ENCODE data around the gene ANKRD17.
"Not testable (repeated sequence)": the region's sequence is repeated elsewhere in the genome, so short reads cannot be mapped to it uniquely, and the experiment has no call there.

Gene ANKRD17

GRCh38 chr4:73248821-73249220 is 9.8 kb downstream of the ANKRD17 start:
- DNase-seq (ENCODE audit: low spot score): no peak

- no peak for DNase-seq (ENCODE audit: low spot score)
These were observed 10.2 kb downstream of the ANKRD17 start for GRCh38 chr4:73248416-73248815.

- DNase-seq (ENCODE audit: low spot score): no peak
These were observed 11.5 kb downstream of the ANKRD17 start for GRCh38 chr4:73247100-73247499.

- no peak for DNase-seq (ENCODE audit: low spot score)
These were observed 12.6 kb downstream of the ANKRD17 start for GRCh38 chr4:73245955-73246354.

GRCh38 chr4:73244945-73245601 is 13.5 kb downstream of the ANKRD17 start:
- no peak for DNase-seq (ENCODE audit: low spot score)

GRCh38 chr4:73237044-73237443 is 21.6 kb downstream of the ANKRD17 start:
- no peak for DNase-seq (ENCODE audit: low spot score)

GRCh38 chr4:73236151-73236550 is 22.4 kb downstream of the ANKRD17 start:
- no peak for DNase-seq (ENCODE audit: low spot score)

GRCh38 chr4:73234712-73235111 is 23.9 kb downstream of the ANKRD17 start:
- DNase-seq (ENCODE audit: low spot score): no peak

- DNase-seq (ENCODE audit: low spot score): no peak
These were observed 26.8 kb downstream of the ANKRD17 start for GRCh38 chr4:73231518-73232487.

GRCh38 chr4:73230865-73231517 is 27.6 kb downstream of the ANKRD17 start:
- no peak for DNase-seq (ENCODE audit: low spot score)

- DNase-seq (ENCODE audit: low spot score): not testable (repeated sequence)
These were observed 29.8 kb downstream of the ANKRD17 start for GRCh38 chr4:73228800-73229199.

GRCh38 chr4:73224886-73225285 is 33.7 kb downstream of the ANKRD17 start:
- no peak for DNase-seq (ENCODE audit: low spot score)

GRCh38 chr4:73223258-73223650 is 35.3 kb downstream of the ANKRD17 start:
- DNase-seq (ENCODE audit: low spot score): peak; percentile 4

- DNase-seq (ENCODE audit: low spot score): peak; percentile 77
These were observed 35.9 kb downstream of the ANKRD17 start for GRCh38 chr4:73222466-73223257.

- no peak for DNase-seq (ENCODE audit: low spot score)
These were observed 36.9 kb downstream of the ANKRD17 start for GRCh38 chr4:73221734-73222133.

- no peak for DNase-seq (ENCODE audit: low spot score)
These were observed 37.8 kb downstream of the ANKRD17 start for GRCh38 chr4:73220815-73221214.

- no peak for DNase-seq (ENCODE audit: low spot score)
These were observed 44.5 kb downstream of the ANKRD17 start for GRCh38 chr4:73213916-73214653.

GRCh38 chr4:73212982-73213730 is 45.4 kb downstream of the ANKRD17 start:
- no peak for DNase-seq (ENCODE audit: low spot score)

GRCh38 chr4:73211968-73212367 is 46.6 kb downstream of the ANKRD17 start:
- DNase-seq (ENCODE audit: low spot score): no peak

GRCh38 chr4:73208376-73208775 is 50.2 kb downstream of the ANKRD17 start:
- no peak for DNase-seq (ENCODE audit: low spot score)
